ENCODE results near the gene HES6. TPM values are rescaled to one million over a fixed set of nuclear protein-coding genes. Genes with fewer than 3 reads are reported as not detected.

Gene HES6
- total RNA-seq (2014; rRNA removed; shearing (Covaris generic)): 52.2 and 67.4 TPM in 2 replicates

DNA sequence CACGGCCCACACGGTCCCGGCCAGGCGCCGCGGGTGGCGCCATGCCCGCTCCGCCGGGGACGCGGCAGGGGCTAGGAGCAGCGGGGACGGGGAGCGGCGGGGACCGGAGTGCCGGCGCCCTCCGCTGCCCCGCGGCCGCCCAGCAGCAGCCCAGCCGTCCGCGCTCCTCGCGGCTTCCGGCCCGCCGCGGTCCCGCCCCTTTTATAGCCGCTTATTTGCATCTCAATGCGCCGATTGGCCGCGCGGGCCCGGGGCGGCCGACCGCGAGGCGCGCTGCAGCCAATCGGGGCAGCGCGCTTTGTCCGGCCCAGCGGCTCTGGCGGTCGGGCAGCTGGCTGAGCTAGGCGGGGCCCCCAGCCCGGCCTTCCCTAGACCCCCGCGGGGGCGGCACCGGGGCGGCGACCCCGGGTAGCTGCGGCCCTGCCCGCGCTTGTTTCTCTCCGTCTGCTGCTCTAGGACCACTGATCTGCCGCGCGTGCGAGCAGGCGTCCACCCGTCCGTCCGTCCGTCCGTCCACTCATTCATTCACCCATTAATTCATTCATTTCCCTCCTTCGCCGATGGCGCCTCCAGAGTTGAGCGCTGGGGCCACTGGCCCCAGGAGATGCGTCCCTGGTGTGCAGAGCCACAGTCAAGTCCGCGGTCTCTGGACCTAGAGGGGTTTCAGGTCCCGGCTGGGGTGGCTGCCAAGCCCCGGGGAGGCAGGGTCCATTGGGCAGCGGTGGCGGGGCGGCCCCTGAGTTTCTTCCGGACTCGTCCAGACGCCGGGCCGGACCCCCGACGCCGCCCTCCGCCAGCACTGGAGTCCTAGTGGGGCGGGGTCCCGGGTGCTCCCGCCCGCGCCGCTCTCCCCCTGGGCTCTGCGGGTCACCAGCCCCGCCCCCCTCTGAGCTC lies at the start of gene HES6:
Gene HES6 (minus strand): TSS at position 176 of the 894 bp plus-strand sequence. CDS start 133 bp downstream, at position 43.
- no peaks in the 10 kb centered on the region for H3K36me3 ChIP-seq (replicated peaks; ENCODE audit: control insufficient read depth, insufficient read depth, low read length)
- H3K4me3 ChIP-seq (ENCODE audit: insufficient read depth, low read depth, low read length): peak within 1 kb of the TSS; percentile 65
- H3K27me3 ChIP-seq (ENCODE audit: control insufficient read depth, insufficient read depth, low read length): peaks cover 61% of the 10 kb centered on the region
- peak; percentile 100 for DNase-seq

DNA sequence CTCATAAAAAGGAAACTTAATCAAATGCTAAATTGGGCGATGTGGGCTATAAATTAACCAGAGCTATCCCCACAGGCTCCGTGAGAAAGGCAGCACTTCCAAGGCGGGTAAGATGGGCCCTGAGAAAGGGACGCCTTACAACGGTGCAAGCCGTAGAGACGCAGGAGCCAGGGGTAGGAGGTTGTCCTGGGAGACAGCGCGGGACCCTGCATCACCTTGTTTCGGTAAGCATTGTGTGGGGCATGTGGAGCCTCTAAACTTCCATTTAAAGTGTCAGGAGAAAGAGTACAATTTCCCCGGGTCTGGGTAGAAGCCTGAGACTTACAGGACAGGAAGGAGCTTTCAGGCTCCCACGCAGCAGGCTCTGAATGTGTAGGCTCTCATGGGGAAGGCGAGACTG lies 49.7 kb upstream of the HES6 start:
- no peak for DNase-seq
- Histone ChIP-seq H3K36me3 (replicated peaks; ENCODE audit: control insufficient read depth, insufficient read depth, low read length) (no peaks in the 10 kb centered on the region), H3K27me3 (ENCODE audit: control insufficient read depth, insufficient read depth, low read length) (no peaks in the 10 kb centered on the region), H3K4me3 (ENCODE audit: insufficient read depth, low read depth, low read length) (peak overlapping the region; percentile 80)

DNA sequence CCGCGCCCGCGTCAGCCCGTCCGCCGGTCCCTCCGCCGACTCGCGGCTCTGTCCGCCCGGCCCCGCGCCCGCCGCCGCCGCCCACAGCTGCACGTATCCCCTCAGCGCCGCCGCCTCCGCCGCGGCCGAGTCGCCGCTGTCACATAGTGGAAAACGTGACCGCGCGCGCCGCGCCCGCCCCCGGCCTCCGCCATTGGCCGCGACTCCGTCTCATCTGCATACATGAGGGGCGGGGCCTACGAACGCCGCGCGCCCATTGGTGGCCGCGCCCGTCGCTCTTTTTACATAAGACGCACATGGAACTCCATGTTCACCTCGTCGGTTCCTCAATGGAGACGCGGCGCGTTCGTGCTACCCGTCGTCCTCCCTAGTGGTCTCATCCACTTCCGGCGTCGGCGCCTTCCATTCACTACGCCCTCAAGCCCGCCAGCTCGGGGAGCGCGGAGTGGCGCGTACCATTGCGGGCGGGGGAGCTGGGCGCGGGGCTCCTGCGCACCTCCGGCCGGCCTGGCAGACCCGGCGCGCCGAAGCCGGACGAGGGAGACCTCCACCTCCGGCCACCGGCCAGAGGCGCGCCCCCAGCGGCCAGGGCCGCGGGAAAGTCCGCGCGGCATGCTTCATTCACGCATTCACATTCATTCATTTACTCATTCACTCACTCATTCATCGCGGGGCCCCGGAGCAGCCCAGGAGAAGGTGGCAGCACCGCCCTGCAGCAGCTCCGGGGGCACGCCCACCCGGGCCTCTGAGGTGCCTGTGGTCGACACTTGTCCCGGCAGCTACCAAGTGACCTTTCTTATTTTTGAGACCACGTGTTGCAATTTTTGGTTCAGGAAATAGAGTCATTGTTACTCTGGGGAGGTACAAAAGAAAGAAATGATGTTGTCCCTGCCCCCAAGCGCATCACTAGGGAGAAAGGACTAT lies 49.1 kb upstream of the HES6 start:
- Histone ChIP-seq H3K27me3 (ENCODE audit: control insufficient read depth, insufficient read depth, low read length) (no peaks in the 10 kb centered on the region), H3K4me3 (ENCODE audit: insufficient read depth, low read depth, low read length) (peak overlapping the region; percentile 80), H3K36me3 (replicated peaks; ENCODE audit: control insufficient read depth, insufficient read depth, low read length) (no peaks in the 10 kb centered on the region)
- peak; percentile 98 for DNase-seq

DNA sequence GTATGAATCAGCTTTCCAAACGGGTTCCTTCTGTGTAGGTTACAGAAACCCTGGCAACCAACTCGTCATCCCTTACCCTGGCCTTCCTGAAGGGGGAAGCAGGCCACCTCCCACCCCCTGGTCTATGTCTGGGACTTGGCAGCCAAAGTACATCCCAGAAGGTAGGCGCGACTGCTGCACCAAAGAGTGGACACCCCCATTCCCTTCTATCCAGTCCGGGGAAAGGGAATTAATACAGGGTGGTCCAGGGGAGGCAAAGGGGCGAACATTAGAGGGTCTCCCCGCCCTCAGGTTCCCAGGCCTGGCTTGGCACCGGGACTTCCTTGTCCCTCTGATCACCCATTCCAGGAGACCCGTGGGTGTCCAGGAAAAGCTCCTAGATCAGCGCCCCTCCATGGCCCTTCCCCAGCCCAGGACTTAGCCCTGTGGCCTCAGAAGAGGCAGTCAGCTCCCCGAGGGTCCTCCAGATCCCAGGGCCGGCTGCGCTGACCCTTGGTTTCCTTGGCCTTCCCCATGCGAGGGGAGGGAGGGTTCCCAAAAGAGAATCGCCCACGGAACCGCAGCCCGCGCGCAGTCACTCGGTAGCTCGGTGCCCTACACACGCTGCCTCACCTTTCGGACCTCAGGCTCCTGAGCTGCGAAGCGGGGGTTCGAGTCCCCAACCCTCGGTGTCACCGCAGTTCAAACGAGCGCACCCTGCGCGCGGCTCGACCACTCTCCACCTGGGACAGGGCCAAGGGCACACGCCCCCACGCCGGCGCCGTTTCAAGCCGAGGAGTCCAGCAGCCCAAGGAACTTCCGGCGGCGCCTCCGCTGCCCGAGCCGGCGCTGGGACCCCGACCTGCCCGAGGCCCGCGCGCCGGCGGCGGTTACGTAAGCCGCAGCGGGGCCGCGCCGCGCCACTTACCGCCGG lies 48.2 kb upstream of the HES6 start, which contains the start of gene PER2:
Gene PER2 (minus strand): TSS at position 874 of the 913 bp plus-strand sequence. CDS start 10,674 bp downstream, outside the sequence.
- peak; percentile 88 for DNase-seq
- no peaks in the 10 kb centered on the region for H3K27me3 ChIP-seq (ENCODE audit: control insufficient read depth, insufficient read depth, low read length)
- H3K36me3 ChIP-seq (replicated peaks; ENCODE audit: control insufficient read depth, insufficient read depth, low read length): no peaks in the 10 kb centered on the region
- H3K4me3 ChIP-seq (ENCODE audit: insufficient read depth, low read depth, low read length): peak within 1 kb of the TSS; percentile 80

DNA sequence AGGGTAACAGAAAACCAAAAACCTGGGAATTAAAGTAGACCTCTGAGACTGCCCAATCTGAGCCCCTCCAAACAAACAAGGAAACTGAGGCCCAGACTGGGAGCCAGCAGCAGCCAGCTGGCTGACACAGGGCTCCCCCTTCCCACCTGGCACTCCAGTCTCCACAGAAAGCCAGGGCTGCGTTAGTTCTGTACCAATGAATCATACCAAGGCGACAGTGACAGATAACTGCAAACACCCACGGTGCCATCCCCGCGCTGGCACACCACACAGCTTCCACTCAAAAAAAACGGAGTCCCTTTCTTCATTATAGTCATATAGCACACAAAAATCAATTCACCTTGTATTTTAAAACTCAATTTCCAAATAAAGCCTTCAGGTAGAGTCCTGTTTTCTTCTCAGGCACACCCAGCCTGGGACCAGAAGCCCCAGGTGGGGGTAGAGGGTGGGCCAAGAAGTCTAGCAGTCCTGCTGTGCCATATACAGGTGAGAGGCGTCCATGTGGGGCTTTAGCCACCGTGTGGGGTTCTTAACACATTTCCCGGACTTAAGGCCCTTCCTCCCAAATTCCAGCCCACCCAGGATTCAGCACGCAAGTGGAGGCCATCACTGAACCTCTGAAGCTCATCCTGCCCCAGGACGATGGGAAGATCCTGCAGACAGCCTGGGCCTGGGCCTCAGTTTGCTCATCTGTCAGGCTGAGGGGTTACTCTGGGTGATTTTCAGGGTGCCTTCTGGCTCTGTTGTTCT lies 47.3 kb upstream of the HES6 start:
- Histone ChIP-seq H3K36me3 (replicated peaks; ENCODE audit: control insufficient read depth, insufficient read depth, low read length) (no peaks in the 10 kb centered on the region), H3K27me3 (ENCODE audit: control insufficient read depth, insufficient read depth, low read length) (no peaks in the 10 kb centered on the region), H3K4me3 (ENCODE audit: insufficient read depth, low read depth, low read length) (peak overlapping the region; percentile 80)
- DNase-seq: no peak

DNA sequence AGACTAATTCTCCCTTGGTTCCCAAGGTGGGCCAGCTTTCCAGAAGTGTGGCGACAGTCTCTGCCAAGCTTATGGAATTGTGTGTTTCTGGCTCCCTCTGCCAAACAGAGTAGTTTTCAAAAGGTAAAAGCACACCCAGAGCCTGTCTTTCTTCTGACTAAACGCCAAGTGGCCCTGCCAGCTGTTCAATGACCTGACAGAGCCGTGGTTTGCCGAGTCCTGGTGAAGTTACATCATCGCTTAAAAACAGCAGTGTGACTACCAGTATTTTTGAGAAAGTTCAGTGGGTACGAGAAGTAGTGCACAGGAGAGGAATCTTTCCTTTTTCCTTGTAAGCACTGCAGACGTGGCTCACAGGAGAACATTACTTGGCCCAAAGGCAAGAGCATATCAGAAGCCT lies 46.7 kb upstream of the HES6 start:
- H3K27me3 ChIP-seq (ENCODE audit: control insufficient read depth, insufficient read depth, low read length): no peaks in the 10 kb centered on the region
- H3K36me3 ChIP-seq (replicated peaks; ENCODE audit: control insufficient read depth, insufficient read depth, low read length): no peaks in the 10 kb centered on the region
- no peak overlapping the region for H3K4me3 ChIP-seq (ENCODE audit: insufficient read depth, low read depth, low read length)
- no peak for DNase-seq

GRCh38 chr2:238286095-238286494 lies 46.3 kb upstream of the HES6 start:
- DNase-seq: no peak
- H3K27me3 ChIP-seq (ENCODE audit: control insufficient read depth, insufficient read depth, low read length): no peaks in the 10 kb centered on the region
- no peaks in the 10 kb centered on the region for H3K36me3 ChIP-seq (replicated peaks; ENCODE audit: control insufficient read depth, insufficient read depth, low read length)
- H3K4me3 ChIP-seq (ENCODE audit: insufficient read depth, low read depth, low read length): no peak overlapping the region

GRCh38 chr2:238285653-238286082 lies 45.8 kb upstream of the HES6 start:
- Histone ChIP-seq H3K36me3 (replicated peaks; ENCODE audit: control insufficient read depth, insufficient read depth, low read length) (no peaks in the 10 kb centered on the region), H3K4me3 (ENCODE audit: insufficient read depth, low read depth, low read length) (no peak overlapping the region), H3K27me3 (ENCODE audit: control insufficient read depth, insufficient read depth, low read length) (no peaks in the 10 kb centered on the region)
- DNase-seq: peak; percentile 67

DNA sequence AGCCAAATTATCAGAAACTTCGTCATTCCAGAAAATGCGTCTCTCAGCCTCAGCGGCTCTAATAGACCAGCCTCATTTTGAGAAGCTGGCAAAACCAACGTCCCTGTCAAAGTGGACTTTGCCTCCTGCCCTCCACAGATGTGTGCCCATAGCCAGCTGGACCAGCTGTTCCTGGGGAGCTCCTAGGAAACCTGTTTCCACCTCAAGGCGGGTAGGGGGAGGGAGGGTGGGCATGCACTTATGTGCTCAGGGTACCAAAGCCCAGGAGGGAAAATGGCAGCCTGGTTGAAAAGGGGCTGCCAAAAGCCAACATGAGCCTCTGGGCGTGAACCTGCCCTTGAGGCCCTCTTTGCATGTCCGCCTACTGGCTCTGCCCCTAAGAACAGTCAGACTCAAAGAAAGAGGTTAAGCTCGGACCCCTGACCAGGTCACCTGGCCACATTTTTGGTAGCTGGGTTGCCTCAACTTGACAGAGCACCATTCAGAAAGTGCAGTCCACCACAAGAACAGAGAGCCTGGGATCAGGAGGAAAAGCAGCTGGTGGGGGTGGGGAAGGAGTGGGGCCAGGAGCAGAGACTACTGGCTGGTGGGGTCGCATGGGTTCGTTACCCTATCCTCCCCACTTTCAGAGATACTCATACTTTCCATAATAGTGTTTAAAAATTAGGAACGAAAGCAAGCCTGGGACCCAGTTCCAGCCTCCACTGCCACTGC lies 45.1 kb upstream of the HES6 start:
- DNase-seq: no peak
- Histone ChIP-seq H3K4me3 (ENCODE audit: insufficient read depth, low read depth, low read length) (no peak overlapping the region), H3K27me3 (ENCODE audit: control insufficient read depth, insufficient read depth, low read length) (no peaks in the 10 kb centered on the region), H3K36me3 (replicated peaks; ENCODE audit: control insufficient read depth, insufficient read depth, low read length) (no peaks in the 10 kb centered on the region)

GRCh38 chr2:238282861-238283738 lies 43.3 kb upstream of the HES6 start:
- no peak overlapping the region for H3K4me3 ChIP-seq (ENCODE audit: insufficient read depth, low read depth, low read length)

DNA sequence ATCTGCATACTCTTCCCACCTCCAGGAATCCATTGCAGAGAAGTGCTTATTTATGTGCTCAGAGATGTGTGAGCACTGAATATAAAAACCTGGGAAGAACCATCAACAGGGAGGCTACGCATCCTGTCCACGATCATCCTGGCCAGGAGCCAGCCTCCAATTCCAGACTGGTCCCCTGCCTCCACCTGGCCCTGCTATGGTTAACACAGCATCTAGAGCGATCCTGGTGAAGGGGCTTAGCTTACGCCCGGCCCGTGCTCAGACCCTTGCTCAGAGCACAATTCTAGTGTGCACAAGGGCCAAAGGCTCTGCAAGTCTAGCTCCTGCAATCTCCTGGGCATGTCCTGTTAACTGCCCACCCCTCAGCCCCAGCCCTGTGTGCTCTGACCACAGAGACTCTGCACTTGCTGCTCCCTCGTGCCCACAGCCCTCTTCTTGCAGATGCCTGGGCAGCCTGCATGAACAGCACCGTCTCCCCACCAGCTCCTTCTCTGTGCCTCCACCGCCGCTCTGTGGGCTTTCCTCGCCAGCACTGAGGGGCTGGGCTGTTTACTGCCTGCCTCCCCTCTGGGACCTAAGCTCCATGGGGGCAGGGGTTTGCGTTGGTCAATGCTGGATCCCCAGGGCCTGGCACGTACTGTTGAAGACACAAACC lies 42.1 kb upstream of the HES6 start:
- DNase-seq: no peak
- no peak overlapping the region for H3K4me3 ChIP-seq (ENCODE audit: insufficient read depth, low read depth, low read length)
- H3K27me3 ChIP-seq (ENCODE audit: control insufficient read depth, insufficient read depth, low read length): no peaks in the 10 kb centered on the region
- H3K36me3 ChIP-seq (replicated peaks; ENCODE audit: control insufficient read depth, insufficient read depth, low read length): no peaks in the 10 kb centered on the region

More at GRCh38 chr2:238282861-238283738, 43.3 kb upstream of the HES6 start:
- DNase-seq: no peak
- H3K36me3 ChIP-seq (replicated peaks; ENCODE audit: control insufficient read depth, insufficient read depth, low read length): no peaks in the 10 kb centered on the region
- H3K27me3 ChIP-seq (ENCODE audit: control insufficient read depth, insufficient read depth, low read length): no peaks in the 10 kb centered on the region
